ENCODE results near the gene PSMB5. TPM values are rescaled to one million over a fixed set of nuclear protein-coding genes. Genes with fewer than 3 reads are reported as not detected.

PSMB5 gene
- total RNA-seq, 1 experiment from 2014 or later = 224 TPM

DNA sequence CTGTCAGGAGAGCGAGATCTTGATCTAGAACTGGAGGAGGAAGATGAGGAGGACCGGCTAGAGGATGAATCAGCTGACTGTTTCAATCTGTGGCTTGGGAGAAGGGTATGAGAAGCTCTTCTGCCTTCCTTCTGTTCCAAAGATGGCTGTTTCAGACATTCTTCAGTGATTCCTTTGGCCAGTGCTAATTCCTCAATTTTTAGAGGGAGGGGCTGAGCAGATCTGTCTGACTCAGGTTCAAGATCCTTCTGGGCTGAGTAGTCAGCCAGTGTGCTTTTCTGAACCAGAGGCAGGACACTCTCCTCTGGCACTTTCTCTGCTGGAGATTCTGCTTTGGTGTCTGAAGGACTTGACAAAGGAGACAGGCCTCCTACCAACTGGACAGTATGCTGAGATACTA is 45.0 kb upstream of the PSMB5 start:
- ATAC-seq (no peak), DNase-seq (ENCODE audit: low spot score) (no peak)
- Mint-ChIP-seq H3K4me1 (no peaks in the 10 kb centered on the region), H3K27ac (no peak overlapping the region), H3K36me3 (peaks cover 79% of the 10 kb centered on the region), H3K9me3 (no peaks in the 10 kb centered on the region), H3K4me3 (no peak overlapping the region), H3K27me3 (ENCODE audit: low read depth) (no peaks in the 10 kb centered on the region)
- TF ChIP-seq ATF6 (CRISPR knock-in tag; IDR thresholded peaks at IDR 0.05) (no peak), ZNF396 (CRISPR knock-in tag; IDR thresholded peaks at IDR 0.05; ENCODE audit: borderline replicate concordance) (no peak), NFATC4 (CRISPR knock-in tag; IDR thresholded peaks at IDR 0.05) (no peak), TEAD1 (CRISPR knock-in tag; IDR thresholded peaks at IDR 0.05) (no peak), IRF2 (CRISPR knock-in tag; IDR thresholded peaks at IDR 0.05; ENCODE audit: borderline replicate concordance, low read depth) (no peak), JUN (CRISPR knock-in tag; IDR thresholded peaks at IDR 0.05) (no peak), ZSCAN18 (CRISPR knock-in tag; IDR thresholded peaks at IDR 0.05) (no peak), MLX (CRISPR knock-in tag; IDR thresholded peaks at IDR 0.05) (no peak), NR2C2 (CRISPR knock-in tag; IDR thresholded peaks at IDR 0.05) (no peak), NFE2L1 (CRISPR knock-in tag; IDR thresholded peaks at IDR 0.05) (no peak)
- TF ChIP-seq, protein P1, sequence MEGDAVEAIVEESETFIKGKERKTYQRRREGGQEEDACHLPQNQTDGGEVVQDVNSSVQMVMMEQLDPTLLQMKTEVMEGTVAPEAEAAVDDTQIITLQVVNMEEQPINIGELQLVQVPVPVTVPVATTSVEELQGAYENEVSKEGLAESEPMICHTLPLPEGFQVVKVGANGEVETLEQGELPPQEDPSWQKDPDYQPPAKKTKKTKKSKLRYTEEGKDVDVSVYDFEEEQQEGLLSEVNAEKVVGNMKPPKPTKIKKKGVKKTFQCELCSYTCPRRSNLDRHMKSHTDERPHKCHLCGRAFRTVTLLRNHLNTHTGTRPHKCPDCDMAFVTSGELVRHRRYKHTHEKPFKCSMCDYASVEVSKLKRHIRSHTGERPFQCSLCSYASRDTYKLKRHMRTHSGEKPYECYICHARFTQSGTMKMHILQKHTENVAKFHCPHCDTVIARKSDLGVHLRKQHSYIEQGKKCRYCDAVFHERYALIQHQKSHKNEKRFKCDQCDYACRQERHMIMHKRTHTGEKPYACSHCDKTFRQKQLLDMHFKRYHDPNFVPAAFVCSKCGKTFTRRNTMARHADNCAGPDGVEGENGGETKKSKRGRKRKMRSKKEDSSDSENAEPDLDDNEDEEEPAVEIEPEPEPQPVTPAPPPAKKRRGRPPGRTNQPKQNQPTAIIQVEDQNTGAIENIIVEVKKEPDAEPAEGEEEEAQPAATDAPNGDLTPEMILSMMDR (IDR thresholded peaks at IDR 0.05) = no peak
- TF ChIP-seq, protein P2, sequence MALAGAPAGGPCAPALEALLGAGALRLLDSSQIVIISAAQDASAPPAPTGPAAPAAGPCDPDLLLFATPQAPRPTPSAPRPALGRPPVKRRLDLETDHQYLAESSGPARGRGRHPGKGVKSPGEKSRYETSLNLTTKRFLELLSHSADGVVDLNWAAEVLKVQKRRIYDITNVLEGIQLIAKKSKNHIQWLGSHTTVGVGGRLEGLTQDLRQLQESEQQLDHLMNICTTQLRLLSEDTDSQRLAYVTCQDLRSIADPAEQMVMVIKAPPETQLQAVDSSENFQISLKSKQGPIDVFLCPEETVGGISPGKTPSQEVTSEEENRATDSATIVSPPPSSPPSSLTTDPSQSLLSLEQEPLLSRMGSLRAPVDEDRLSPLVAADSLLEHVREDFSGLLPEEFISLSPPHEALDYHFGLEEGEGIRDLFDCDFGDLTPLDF (CRISPR knock-in tag; IDR thresholded peaks at IDR 0.05) = no peak
- TF ChIP-seq, protein P3, sequence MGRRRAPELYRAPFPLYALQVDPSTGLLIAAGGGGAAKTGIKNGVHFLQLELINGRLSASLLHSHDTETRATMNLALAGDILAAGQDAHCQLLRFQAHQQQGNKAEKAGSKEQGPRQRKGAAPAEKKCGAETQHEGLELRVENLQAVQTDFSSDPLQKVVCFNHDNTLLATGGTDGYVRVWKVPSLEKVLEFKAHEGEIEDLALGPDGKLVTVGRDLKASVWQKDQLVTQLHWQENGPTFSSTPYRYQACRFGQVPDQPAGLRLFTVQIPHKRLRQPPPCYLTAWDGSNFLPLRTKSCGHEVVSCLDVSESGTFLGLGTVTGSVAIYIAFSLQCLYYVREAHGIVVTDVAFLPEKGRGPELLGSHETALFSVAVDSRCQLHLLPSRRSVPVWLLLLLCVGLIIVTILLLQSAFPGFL (CRISPR knock-in tag; IDR thresholded peaks at IDR 0.05; ENCODE audit: borderline replicate concordance) = no peak
- TF ChIP-seq, protein P4, sequence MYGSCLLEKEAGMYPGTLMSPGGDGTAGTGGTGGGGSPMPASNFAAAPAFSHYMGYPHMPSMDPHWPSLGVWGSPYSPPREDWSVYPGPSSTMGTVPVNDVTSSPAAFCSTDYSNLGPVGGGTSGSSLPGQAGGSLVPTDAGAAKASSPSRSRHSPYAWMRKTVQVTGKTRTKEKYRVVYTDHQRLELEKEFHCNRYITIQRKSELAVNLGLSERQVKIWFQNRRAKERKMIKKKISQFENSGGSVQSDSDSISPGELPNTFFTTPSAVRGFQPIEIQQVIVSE (CRISPR knock-in tag; IDR thresholded peaks at IDR 0.05; ENCODE audit: borderline replicate concordance) = no peak
- TF ChIP-seq, protein P5, sequence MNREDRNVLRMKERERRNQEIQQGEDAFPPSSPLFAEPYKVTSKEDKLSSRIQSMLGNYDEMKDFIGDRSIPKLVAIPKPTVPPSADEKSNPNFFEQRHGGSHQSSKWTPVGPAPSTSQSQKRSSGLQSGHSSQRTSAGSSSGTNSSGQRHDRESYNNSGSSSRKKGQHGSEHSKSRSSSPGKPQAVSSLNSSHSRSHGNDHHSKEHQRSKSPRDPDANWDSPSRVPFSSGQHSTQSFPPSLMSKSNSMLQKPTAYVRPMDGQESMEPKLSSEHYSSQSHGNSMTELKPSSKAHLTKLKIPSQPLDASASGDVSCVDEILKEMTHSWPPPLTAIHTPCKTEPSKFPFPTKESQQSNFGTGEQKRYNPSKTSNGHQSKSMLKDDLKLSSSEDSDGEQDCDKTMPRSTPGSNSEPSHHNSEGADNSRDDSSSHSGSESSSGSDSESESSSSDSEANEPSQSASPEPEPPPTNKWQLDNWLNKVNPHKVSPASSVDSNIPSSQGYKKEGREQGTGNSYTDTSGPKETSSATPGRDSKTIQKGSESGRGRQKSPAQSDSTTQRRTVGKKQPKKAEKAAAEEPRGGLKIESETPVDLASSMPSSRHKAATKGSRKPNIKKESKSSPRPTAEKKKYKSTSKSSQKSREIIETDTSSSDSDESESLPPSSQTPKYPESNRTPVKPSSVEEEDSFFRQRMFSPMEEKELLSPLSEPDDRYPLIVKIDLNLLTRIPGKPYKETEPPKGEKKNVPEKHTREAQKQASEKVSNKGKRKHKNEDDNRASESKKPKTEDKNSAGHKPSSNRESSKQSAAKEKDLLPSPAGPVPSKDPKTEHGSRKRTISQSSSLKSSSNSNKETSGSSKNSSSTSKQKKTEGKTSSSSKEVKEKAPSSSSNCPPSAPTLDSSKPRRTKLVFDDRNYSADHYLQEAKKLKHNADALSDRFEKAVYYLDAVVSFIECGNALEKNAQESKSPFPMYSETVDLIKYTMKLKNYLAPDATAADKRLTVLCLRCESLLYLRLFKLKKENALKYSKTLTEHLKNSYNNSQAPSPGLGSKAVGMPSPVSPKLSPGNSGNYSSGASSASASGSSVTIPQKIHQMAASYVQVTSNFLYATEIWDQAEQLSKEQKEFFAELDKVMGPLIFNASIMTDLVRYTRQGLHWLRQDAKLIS (CRISPR knock-in tag; IDR thresholded peaks at IDR 0.05; ENCODE audit: borderline replicate concordance) = no peak
- TF ChIP-seq, protein P6, sequence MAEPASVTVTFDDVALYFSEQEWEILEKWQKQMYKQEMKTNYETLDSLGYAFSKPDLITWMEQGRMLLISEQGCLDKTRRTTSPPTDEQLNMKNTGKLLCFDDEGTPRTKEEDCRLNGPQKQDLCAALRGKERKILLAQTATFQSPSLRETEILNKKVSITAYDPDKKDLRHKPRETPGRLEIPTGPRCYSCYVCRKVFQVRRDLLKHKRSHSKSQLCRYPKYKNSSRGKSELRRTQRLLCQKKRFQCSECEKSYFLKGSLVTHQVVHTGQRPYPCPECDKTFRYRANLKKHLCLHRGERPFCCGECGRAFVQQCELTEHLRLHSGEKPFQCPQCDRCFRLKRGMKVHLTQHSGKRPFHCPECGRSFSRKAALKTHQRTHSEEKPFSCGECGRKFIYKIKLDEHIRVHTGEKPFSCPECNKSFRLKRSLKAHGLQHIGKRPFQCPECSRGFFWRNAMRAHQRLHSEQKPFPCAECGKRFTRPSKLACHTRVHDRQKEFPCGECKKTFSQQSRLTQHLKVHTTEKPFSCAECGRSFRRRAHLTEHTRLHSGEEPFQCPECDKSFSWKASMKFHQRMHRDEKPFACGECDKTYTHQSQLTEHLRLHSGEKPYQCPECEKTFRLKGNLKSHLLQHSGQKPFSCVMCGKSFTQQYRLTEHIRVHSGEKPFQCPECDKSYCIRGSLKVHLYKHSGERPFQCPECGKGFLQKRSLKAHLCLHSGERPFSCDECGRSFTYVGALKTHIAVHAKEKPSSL (CRISPR knock-in tag; conservative IDR thresholded peaks at IDR 0.05) = no peak
- CTCF ChIA-PET = interaction anchor here (1.2 to 1.9 kb wide), 3 partner anchors 8 to 41 kb away, joined by 4 read pairs; no protein-coding TSS in a partner anchor
- POLR2A ChIA-PET = no interaction called here
